Measurements from ENCODE around the gene MAPKAPK2. TPM values are rescaled to one million over a fixed set of nuclear protein-coding genes. Genes with fewer than 3 reads are reported as not detected.
A peak's percentile ranks its signal among the peaks of the same experiment; 100 is the strongest.

Gene MAPKAPK2
- total RNA-seq, 1 donor from 2014 or later: 24.7 TPM

DNA sequence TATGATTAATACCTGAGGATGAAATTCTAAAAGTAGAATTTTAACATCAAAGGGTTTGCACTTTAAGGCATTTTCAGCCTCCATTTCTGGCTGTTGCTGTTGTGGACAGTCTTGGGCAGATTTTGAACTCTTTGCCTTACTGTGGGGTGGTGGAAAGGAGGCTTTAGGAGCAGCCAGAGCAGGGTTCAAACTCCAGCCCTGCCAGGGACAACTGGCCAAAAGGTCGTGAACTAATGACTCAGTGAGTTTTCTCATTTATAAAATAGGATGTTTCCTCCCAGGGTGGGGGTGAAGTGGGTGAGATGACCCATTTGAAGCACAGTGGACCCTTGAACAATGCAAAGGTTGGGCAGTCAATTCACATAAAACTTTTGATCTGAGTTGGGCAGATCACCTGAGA is 36.7 kb downstream of the MAPKAPK2 start:
- no peak overlapping the region for H3K9ac ChIP-seq
- no peaks in the 10 kb centered on the region for H3K36me3 ChIP-seq
- no peak overlapping the region for H3K4me3 ChIP-seq
- H3K27ac ChIP-seq: no peak overlapping the region
- H3K4me1 ChIP-seq: peaks cover 13% of the 10 kb centered on the region
- no peaks in the 10 kb centered on the region for H3K27me3 ChIP-seq
- Mint-ChIP-seq H3K4me3 (no peak overlapping the region), H3K27me3 (ENCODE audit: insufficient read depth, low read depth) (peaks cover 2% of the 10 kb centered on the region), H3K9me3 (no peaks in the 10 kb centered on the region), H3K36me3 (peaks cover 3% of the 10 kb centered on the region), H3K27ac (no peak overlapping the region), H3K4me1 (peaks cover 22% of the 10 kb centered on the region)
- H3F3A ChIP-seq (ENCODE audit: low read depth): peaks cover 2% of the 10 kb centered on the region
- no peaks in the 10 kb centered on the region for H3K9me3 ChIP-seq (ENCODE audit: low read depth)
- TF ChIP-seq EZH2phosphoT487 (IDR thresholded peaks at IDR 0.05): no peak
- no peak for TF ChIP-seq CTCF (IDR thresholded peaks at IDR 0.05)
- peaks cover 56% of the 10 kb centered on the region for H3K79me2 ChIP-seq (ENCODE audit: low read depth)
- H2AFZ ChIP-seq (replicated peaks): no peak overlapping the region
- no peak for DNase-seq (ENCODE audit: low spot score)
- peaks cover 87% of the 10 kb centered on the region for H4K20me1 ChIP-seq (ENCODE audit: low read depth)
- no peak overlapping the region for H3K4me2 ChIP-seq

GRCh38 chr1:206722751-206723461 is 38.2 kb downstream of the MAPKAPK2 start:
- H3K36me3 Mint-ChIP-seq: peaks cover 3% of the 10 kb centered on the region
- H3K79me2 ChIP-seq (ENCODE audit: low read depth): peaks cover 57% of the 10 kb centered on the region
- peaks cover 5% of the 10 kb centered on the region for H3K27me3 Mint-ChIP-seq (ENCODE audit: insufficient read depth, low read depth)
- H3K4me1 ChIP-seq: peaks cover 13% of the 10 kb centered on the region
- DNase-seq (ENCODE audit: low spot score): no peak
- H3K27ac Mint-ChIP-seq: no peak overlapping the region
- no peak overlapping the region for H2AFZ ChIP-seq (replicated peaks)
- no peak overlapping the region for H3K27ac ChIP-seq
- H3K4me2 ChIP-seq: no peak overlapping the region
- H3K36me3 ChIP-seq: no peaks in the 10 kb centered on the region
- H3K4me3 Mint-ChIP-seq: no peak overlapping the region
- H4K20me1 ChIP-seq (ENCODE audit: low read depth): peaks cover 89% of the 10 kb centered on the region
- peaks cover 2% of the 10 kb centered on the region for H3F3A ChIP-seq (ENCODE audit: low read depth)
- no peak overlapping the region for H3K4me3 ChIP-seq
- H3K9me3 Mint-ChIP-seq: no peaks in the 10 kb centered on the region
- peaks cover 28% of the 10 kb centered on the region for H3K4me1 Mint-ChIP-seq
- no peaks in the 10 kb centered on the region for H3K27me3 ChIP-seq
- H3K9ac ChIP-seq: no peak overlapping the region
- no peaks in the 10 kb centered on the region for H3K9me3 ChIP-seq (ENCODE audit: low read depth)
- TF ChIP-seq EZH2phosphoT487 (IDR thresholded peaks at IDR 0.05): no peak
- TF ChIP-seq EZH2 (IDR thresholded peaks at IDR 0.05): no peak

DNA sequence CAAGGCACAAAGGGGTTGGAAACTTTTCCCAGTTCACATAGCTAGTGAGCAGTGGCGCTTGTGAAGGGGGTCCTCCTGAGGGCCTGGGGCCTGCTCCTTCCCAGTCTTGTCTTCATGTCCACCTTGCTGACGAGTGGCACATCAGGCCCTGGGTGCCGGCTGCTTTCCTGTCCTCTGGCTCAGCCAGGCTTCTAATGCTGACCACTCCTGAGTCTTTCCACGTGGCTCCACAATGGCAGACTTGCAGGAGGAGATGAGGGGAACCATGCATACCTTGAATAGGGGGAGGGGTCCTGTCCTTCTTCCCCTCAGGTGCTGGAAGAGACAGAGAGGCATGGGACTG is 38.7 kb downstream of the MAPKAPK2 start:
- Mint-ChIP-seq H3K36me3 (peaks cover 3% of the 10 kb centered on the region), H3K4me1 (peaks cover 28% of the 10 kb centered on the region), H3K27ac (no peak overlapping the region), H3K4me3 (no peak overlapping the region), H3K9me3 (no peaks in the 10 kb centered on the region), H3K27me3 (ENCODE audit: insufficient read depth, low read depth) (peaks cover 7% of the 10 kb centered on the region)
- peaks cover 58% of the 10 kb centered on the region for H3K79me2 ChIP-seq (ENCODE audit: low read depth)
- no peaks in the 10 kb centered on the region for H3K27me3 ChIP-seq
- H4K20me1 ChIP-seq (ENCODE audit: low read depth): peaks cover 87% of the 10 kb centered on the region
- H3K36me3 ChIP-seq: no peaks in the 10 kb centered on the region
- TF ChIP-seq EZH2phosphoT487 (IDR thresholded peaks at IDR 0.05) (no peak), EZH2 (IDR thresholded peaks at IDR 0.05) (no peak), CTCF (IDR thresholded peaks at IDR 0.05) (no peak)
- peaks cover 13% of the 10 kb centered on the region for H3K4me1 ChIP-seq
- no peak overlapping the region for H3K27ac ChIP-seq
- H2AFZ ChIP-seq (replicated peaks): no peak overlapping the region
- no peak for DNase-seq (ENCODE audit: low spot score)
- peaks cover 2% of the 10 kb centered on the region for H3F3A ChIP-seq (ENCODE audit: low read depth)
- H3K9me3 ChIP-seq (ENCODE audit: low read depth): no peaks in the 10 kb centered on the region
- no peak overlapping the region for H3K9ac ChIP-seq
- H3K4me2 ChIP-seq: no peak overlapping the region
- no peak overlapping the region for H3K4me3 ChIP-seq

DNA sequence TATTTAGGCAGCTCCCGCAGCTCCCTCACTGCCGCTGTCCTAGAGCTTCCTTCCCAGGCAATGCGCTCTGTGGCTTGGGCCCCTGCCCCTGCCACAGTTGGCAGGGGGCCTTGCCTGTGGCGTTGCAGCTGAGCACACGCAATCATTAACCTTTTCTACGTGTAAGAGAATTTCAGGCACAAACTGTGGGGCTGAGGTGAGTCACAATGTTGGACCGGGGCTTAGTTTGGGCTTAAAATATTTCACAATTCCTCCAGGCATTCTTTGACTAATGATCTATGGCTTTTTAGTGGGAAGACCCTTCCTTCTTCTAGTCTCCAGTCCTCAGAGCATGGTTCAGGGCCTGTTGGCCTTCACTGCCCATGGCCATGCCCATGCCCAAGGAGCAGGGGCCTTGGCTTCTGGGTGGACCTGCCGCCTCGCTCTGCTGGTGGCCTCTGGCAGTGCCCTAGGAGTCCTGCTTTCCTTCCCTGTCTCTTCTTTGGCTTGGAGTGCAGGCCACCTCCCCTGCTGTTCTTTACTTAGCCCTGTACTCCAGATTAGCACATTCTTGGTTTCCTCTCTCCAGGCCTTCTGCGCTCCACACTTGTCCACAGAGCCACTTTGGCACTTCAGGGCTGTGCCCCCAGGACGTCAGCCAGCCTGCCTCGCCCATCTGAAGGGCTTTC is 39.2 kb downstream of the MAPKAPK2 start:
- TF ChIP-seq EZH2 (IDR thresholded peaks at IDR 0.05) (no peak), CTCF (IDR thresholded peaks at IDR 0.05) (no peak), EZH2phosphoT487 (IDR thresholded peaks at IDR 0.05) (no peak)
- Mint-ChIP-seq H3K27me3 (ENCODE audit: insufficient read depth, low read depth) (peaks cover 7% of the 10 kb centered on the region), H3K36me3 (peaks cover 5% of the 10 kb centered on the region), H3K4me3 (no peak overlapping the region), H3K9me3 (no peaks in the 10 kb centered on the region), H3K27ac (peak overlapping the region; percentile 84), H3K4me1 (peaks cover 28% of the 10 kb centered on the region)
- H3K4me1 ChIP-seq: peaks cover 13% of the 10 kb centered on the region
- H3K9me3 ChIP-seq (ENCODE audit: low read depth): no peaks in the 10 kb centered on the region
- H3K9ac ChIP-seq: no peak overlapping the region
- no peak overlapping the region for H3K4me3 ChIP-seq
- peaks cover 2% of the 10 kb centered on the region for H3F3A ChIP-seq (ENCODE audit: low read depth)
- H3K27me3 ChIP-seq: no peaks in the 10 kb centered on the region
- peaks cover 84% of the 10 kb centered on the region for H4K20me1 ChIP-seq (ENCODE audit: low read depth)
- H3K36me3 ChIP-seq: no peaks in the 10 kb centered on the region
- no peak overlapping the region for H3K27ac ChIP-seq
- peak; percentile 34 for DNase-seq (ENCODE audit: low spot score)
- no peak overlapping the region for H2AFZ ChIP-seq (replicated peaks)
- H3K4me2 ChIP-seq: no peak overlapping the region
- H3K79me2 ChIP-seq (ENCODE audit: low read depth): peaks cover 53% of the 10 kb centered on the region
